ENCODE data around the gene TTLL9. TPM values are rescaled to one million over a fixed set of nuclear protein-coding genes. Genes with fewer than 3 reads are reported as not detected.

Gene TTLL9
- polyA plus RNA-seq, 1 experiment: 0.11 TPM

DNA sequence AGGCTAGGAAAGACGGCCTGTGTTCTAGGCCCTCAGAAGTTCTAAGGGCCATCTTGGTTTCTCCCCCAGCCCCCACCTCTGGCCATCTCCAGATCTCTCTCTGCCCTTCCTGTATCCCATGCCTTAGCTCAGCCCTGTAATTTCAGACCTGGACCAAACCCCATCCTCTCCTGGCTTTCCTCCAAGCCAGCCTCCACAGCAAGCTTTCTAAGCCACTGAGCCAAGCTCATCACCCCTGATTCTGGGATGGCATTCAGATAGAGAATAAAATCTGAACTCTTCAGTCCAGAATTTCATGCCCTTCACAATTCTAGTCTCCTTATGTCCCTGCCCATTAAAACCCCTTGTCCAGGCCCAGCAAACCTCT lies 120.9 kb downstream of the TTLL9 start:
- DNase-seq (ENCODE audit: low read depth): no peak
- Histone ChIP-seq H3K4me3 (ENCODE audit: low read depth, low read length) (no peak overlapping the region), H3K36me3 (ENCODE audit: control insufficient read depth, insufficient read depth, low read length) (no peaks in the 10 kb centered on the region), H3K27me3 (ENCODE audit: control insufficient read depth, insufficient read depth, low read length) (peaks cover 29% of the 10 kb centered on the region)
- ChIA-PET POLR2A (interaction anchor here (0.6 kb wide), 1 partner anchor 15 kb away, joined by 6 read pairs; no protein-coding TSS in a partner anchor), CTCF (interaction anchor here (1.5 to 2.5 kb wide), 2 partner anchors 17 to 40 kb away, joined by 4 to 8 read pairs; no protein-coding TSS in a partner anchor)
- TF ChIP-seq, protein P1, sequence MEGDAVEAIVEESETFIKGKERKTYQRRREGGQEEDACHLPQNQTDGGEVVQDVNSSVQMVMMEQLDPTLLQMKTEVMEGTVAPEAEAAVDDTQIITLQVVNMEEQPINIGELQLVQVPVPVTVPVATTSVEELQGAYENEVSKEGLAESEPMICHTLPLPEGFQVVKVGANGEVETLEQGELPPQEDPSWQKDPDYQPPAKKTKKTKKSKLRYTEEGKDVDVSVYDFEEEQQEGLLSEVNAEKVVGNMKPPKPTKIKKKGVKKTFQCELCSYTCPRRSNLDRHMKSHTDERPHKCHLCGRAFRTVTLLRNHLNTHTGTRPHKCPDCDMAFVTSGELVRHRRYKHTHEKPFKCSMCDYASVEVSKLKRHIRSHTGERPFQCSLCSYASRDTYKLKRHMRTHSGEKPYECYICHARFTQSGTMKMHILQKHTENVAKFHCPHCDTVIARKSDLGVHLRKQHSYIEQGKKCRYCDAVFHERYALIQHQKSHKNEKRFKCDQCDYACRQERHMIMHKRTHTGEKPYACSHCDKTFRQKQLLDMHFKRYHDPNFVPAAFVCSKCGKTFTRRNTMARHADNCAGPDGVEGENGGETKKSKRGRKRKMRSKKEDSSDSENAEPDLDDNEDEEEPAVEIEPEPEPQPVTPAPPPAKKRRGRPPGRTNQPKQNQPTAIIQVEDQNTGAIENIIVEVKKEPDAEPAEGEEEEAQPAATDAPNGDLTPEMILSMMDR (IDR thresholded peaks at IDR 0.05; ENCODE audit: insufficient read depth, low read depth, low read length): no peak

DNA sequence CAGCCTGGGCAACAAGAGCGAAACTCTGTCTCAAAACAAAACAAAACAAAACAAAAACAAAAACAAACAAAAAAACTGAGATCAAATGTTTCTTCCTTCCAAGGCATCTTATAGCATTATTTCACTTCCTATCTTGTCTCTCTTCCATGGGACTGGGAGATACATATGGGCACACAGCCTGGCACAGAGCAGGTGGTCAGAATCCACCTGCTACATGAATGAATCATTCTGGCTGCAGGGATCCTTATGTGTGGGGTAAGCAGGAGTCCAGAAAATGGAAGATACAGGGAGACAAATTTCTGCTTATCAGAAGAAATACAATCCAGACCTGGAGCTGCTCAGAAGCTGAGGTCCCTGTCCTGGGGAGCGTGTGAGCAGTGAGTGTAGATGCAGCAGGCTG lies 121.7 kb downstream of the TTLL9 start:
- CTCF ChIA-PET: interaction anchor here (2.5 kb wide), 1 partner anchor 39 kb away, joined by 8 read pairs; no protein-coding TSS in a partner anchor
- H3K27me3 ChIP-seq (ENCODE audit: control insufficient read depth, insufficient read depth, low read length): peaks cover 29% of the 10 kb centered on the region
- no peak overlapping the region for H3K4me3 ChIP-seq (ENCODE audit: low read depth, low read length)
- DNase-seq (ENCODE audit: low read depth): no peak
- POLR2A ChIA-PET: no interaction called here
- H3K36me3 ChIP-seq (ENCODE audit: control insufficient read depth, insufficient read depth, low read length): no peaks in the 10 kb centered on the region
- TF ChIP-seq, protein P1 (IDR thresholded peaks at IDR 0.05; ENCODE audit: insufficient read depth, low read depth, low read length): no peak

Small RNA genes within 50 kb of the gene (small RNA-seq; reads per million reads assigned to genes)
- 1.1 reads per million for gene RNU1-94P (ENCODE audit: insufficient read length, low read depth, low replicate concordance)

Other genes with a start within 250 kb of the TTLL9 start
- gene COX4I2, start 232.7 kb upstream of the TTLL9 start, polyA plus RNA-seq (2011; rRNA removed): not detected in 2 replicates
- 73.2 and 90.7 TPM in 2 replicates for gene BCL2L1, start 147.8 kb upstream of the TTLL9 start, polyA plus RNA-seq (2011; rRNA removed)
- 29.9 and 39.2 TPM in 2 replicates for gene TPX2, start 131.3 kb upstream of the TTLL9 start, polyA plus RNA-seq (2011; rRNA removed)
- gene MYLK2, start 51.3 kb upstream of the TTLL9 start, polyA plus RNA-seq (2011; rRNA removed): 0.05 and 0.10 TPM in 2 replicates
- gene FOXS1, start 25.0 kb upstream of the TTLL9 start, polyA plus RNA-seq (2011; rRNA removed): 0.05 TPM in 1 of 2 replicates, not detected in the other
- gene DUSP15, start 107 bp upstream of the TTLL9 start, polyA plus RNA-seq (2011; rRNA removed): 0.09 TPM in 1 of 2 replicates, not detected in the other
- 13.9 and 16.5 TPM in 2 replicates for gene PDRG1, start 81.4 kb downstream of the TTLL9 start, polyA plus RNA-seq (2011; rRNA removed)
- 0.01 TPM in 1 of 2 replicates, not detected in the other for gene XKR7, start 97.5 kb downstream of the TTLL9 start, polyA plus RNA-seq (2011; rRNA removed)
- not detected in 2 replicates for gene CCM2L, start 139.8 kb downstream of the TTLL9 start, polyA plus RNA-seq (2011; rRNA removed)
- gene HCK, start 181.6 kb downstream of the TTLL9 start, polyA plus RNA-seq (2011; rRNA removed): 0.05 TPM in 1 of 2 replicates, not detected in the other
- gene TM9SF4, start 239.1 kb downstream of the TTLL9 start, polyA plus RNA-seq (2011; rRNA removed): 97.4 and 101 TPM in 2 replicates

Measured in BJ (cell line).